DOHH2 (cell line): ENCODE results near the gene PREX1.

Experiments used
- EZH2phosphoT487 ChIP-seq: fragments of 200-600 bp; sonication (generic); IDR thresholded peaks from 2 replicates; pipeline ENCODE4 v1.6.1; 2017; ENCODE audit warnings: borderline replicate concordance, mild to moderate bottlenecking, antibody characterized with exemption, low read length, moderate library complexity, mixed read lengths
- TF ChIP-seq, protein P1 (sequence below): fragments of 200-600 bp; sonication (generic); IDR thresholded peaks from one replicate; pipeline ENCODE4 v1.5.1; 2014; ENCODE audit warnings: antibody characterized with exemption, mild to moderate bottlenecking, low read depth, low read length; ENCODE audit not compliant: poor library complexity, severe bottlenecking

GRCh38 chr20:48706710-48707365 lies 121.0 kb downstream of the PREX1 start:
- TF ChIP-seq, protein P1, sequence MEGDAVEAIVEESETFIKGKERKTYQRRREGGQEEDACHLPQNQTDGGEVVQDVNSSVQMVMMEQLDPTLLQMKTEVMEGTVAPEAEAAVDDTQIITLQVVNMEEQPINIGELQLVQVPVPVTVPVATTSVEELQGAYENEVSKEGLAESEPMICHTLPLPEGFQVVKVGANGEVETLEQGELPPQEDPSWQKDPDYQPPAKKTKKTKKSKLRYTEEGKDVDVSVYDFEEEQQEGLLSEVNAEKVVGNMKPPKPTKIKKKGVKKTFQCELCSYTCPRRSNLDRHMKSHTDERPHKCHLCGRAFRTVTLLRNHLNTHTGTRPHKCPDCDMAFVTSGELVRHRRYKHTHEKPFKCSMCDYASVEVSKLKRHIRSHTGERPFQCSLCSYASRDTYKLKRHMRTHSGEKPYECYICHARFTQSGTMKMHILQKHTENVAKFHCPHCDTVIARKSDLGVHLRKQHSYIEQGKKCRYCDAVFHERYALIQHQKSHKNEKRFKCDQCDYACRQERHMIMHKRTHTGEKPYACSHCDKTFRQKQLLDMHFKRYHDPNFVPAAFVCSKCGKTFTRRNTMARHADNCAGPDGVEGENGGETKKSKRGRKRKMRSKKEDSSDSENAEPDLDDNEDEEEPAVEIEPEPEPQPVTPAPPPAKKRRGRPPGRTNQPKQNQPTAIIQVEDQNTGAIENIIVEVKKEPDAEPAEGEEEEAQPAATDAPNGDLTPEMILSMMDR = no peak
- no peak for TF ChIP-seq EZH2phosphoT487
